GM12878 (cell line): ENCODE measurements around the gene RIT1. TPM values are rescaled to one million over a fixed set of nuclear protein-coding genes. Genes with fewer than 3 reads are reported as not detected.

Experiments
- ATAC-seq: fragments of 200-7000 bp; cut with Tn5 transposase; 3 replicates; pipeline ENCODE4 v1.9.1; 2020; ENCODE audit warnings: mild to moderate bottlenecking, moderate library complexity
- BruUV-seq: library from RNA; stranded (reverse); fragments of 400-500 nt; replicated peaks from 2 replicates; lab custom pipeline; 2021; lab: Mats Ljungman, UMichigan
- CTCF ChIA-PET: fragments of 300-600 bp; sonication (Branson Sonifier 250); formaldehyde crosslinking; extraction: SDS; loops from one replicate; lab custom pipeline; 2021; ENCODE audit warnings: inconsistent platforms; lab: Yijun Ruan, JAX
- POLR2A ChIA-PET: fragments of 350-600 bp; formaldehyde crosslinking; extraction: SDS; loops from one replicate; lab custom pipeline; 2021; ENCODE audit warnings: inconsistent platforms; lab: Charles Lee
- RAD21 ChIA-PET: fragments of 300-600 bp; sonication (Branson Sonifier 250); formaldehyde crosslinking; loops from one replicate; lab custom pipeline; 2023; ENCODE audit warnings: antibody characterized with exemption; ENCODE audit not compliant: unreplicated experiment; lab: Charles Lee
- SMC1A ChIA-PET: fragments of 300-600 bp; sonication (Branson Sonifier 250); formaldehyde crosslinking; loops from one replicate; lab custom pipeline; 2023; ENCODE audit not compliant: unreplicated experiment, uncharacterized antibody; lab: Charles Lee
- DNase-seq: peaks from one replicate; pipeline ENCODE4 v3.0.0-alpha.2; 2011; ENCODE audit warnings: low read depth, low spot score
- FAIRE-seq: peaks from 3 replicates; lab custom pipeline; 2011; peaks lifted over from hg19 to GRCh38; lab: Jason Lieb, UNC
- H2AFZ ChIP-seq: 2 replicates; pipeline ENCODE4 v1.6.0; 2011; ENCODE audit warnings: low read depth, low read length, control low read depth; ENCODE audit not compliant: control insufficient read depth
- H3K27ac ChIP-seq: 2 replicates; pipeline ENCODE4 v1.5.1; 2011; ENCODE audit warnings: control low read depth; ENCODE audit not compliant: control insufficient read depth, insufficient read depth
- H3K27me3 ChIP-seq, 2 experiments: replicated peaks in 1 of 2; 2 replicates each; pipeline versions ENCODE4 v1.6.0 to v1.6.1; 2011; ENCODE audit warnings: low read length in 1 of 2; ENCODE audit not compliant: control insufficient read depth in 2 of 2, insufficient read depth in 2 of 2
- H3K36me3 ChIP-seq, 2 experiments: 2 replicates each; pipeline ENCODE4 v1.5.1; 2011; ENCODE audit warnings: low read length in 1 of 2; ENCODE audit not compliant: control insufficient read depth in 2 of 2, insufficient read depth in 2 of 2
- H3K4me1 ChIP-seq: 2 replicates; pipeline ENCODE4 v1.6.1; 2011; ENCODE audit warnings: mild to moderate bottlenecking, low read length, moderate library complexity, mixed read lengths; ENCODE audit not compliant: control insufficient read depth, insufficient read depth
- H3K4me2 ChIP-seq: 2 replicates; pipeline ENCODE4 v1.6.0; 2011; ENCODE audit warnings: control low read depth; ENCODE audit not compliant: control insufficient read depth, insufficient read depth
- H3K4me3 ChIP-seq: fragments of 200-600 bp; sonication (generic); 2 replicates; pipeline ENCODE4 v1.5.1; 2016
- H3K79me2 ChIP-seq: 2 replicates; pipeline ENCODE4 v1.6.0; 2011; ENCODE audit warnings: low read length; ENCODE audit not compliant: control insufficient read depth, insufficient read depth
- H3K9ac ChIP-seq: 2 replicates; pipeline ENCODE4 v1.8.0; 2011; ENCODE audit warnings: low read length, control low read depth, mixed read lengths; ENCODE audit not compliant: control insufficient read depth, insufficient read depth
- H3K9me3 ChIP-seq: replicated peaks from 3 replicates; pipeline ENCODE4 v1.5.1; 2011; ENCODE audit warnings: mild to moderate bottlenecking, low read length; ENCODE audit not compliant: control insufficient read depth, insufficient read depth
- H4K20me1 ChIP-seq: 2 replicates; pipeline ENCODE4 v1.6.0; 2011; ENCODE audit not compliant: control insufficient read depth, insufficient read depth
- CHD4 ChIP-seq: fragments of 200-600 bp; sonication (generic); IDR thresholded peaks from 2 replicates; pipeline ENCODE4 v1.6.1; 2016; ENCODE audit warnings: mild to moderate bottlenecking
- E4F1 ChIP-seq: fragments of 450-650 bp; IDR thresholded peaks from 2 replicates; pipeline ENCODE4 v1.6.1; 2018; ENCODE audit warnings: borderline replicate concordance, mild to moderate bottlenecking; ENCODE audit not compliant: partially characterized antibody
- ETV6 ChIP-seq, 2 experiments: fragments of 450-650 bp in 1 of 2; IDR thresholded peaks in 1 of 2; conservative IDR thresholded peaks in 1 of 2; 2 replicates each; pipeline ENCODE4 v1.6.1; 2014; ENCODE audit warnings: antibody characterized with exemption in 1 of 2, borderline replicate concordance in 1 of 2, low read depth in 1 of 2, mild to moderate bottlenecking in 1 of 2, moderate library complexity in 1 of 2
- PBX3 ChIP-seq: IDR thresholded peaks from 2 replicates; pipeline ENCODE4 v1.6.1; 2011; ENCODE audit warnings: mild to moderate bottlenecking, low read depth, low read length, moderate library complexity; ENCODE audit not compliant: insufficient replicate concordance
- RAD51 ChIP-seq: fragments of 450-650 bp; IDR thresholded peaks from 2 replicates; pipeline ENCODE4 v1.6.1; 2016; ENCODE audit warnings: moderate library complexity, mild to moderate bottlenecking, inconsistent platforms
- STAT1 ChIP-seq: fragments of 450-650 bp; conservative IDR thresholded peaks from 2 replicates; pipeline ENCODE4 v1.6.1; 2014; ENCODE audit warnings: antibody characterized with exemption, mild to moderate bottlenecking
- TAF1 ChIP-seq: IDR thresholded peaks from 2 replicates; pipeline ENCODE4 v1.6.1; 2011; ENCODE audit warnings: mild to moderate bottlenecking, low read depth, low read length, borderline replicate concordance
- WGBS: methylation state at CpG from one replicate; pipeline ENCODE4 v1.1.6; 2016; ENCODE audit warnings: low lambda C conversion rate; ENCODE audit not compliant: insufficient replicate concordance, insufficient coverage; ENCODE audit errors: missing lambda C conversion rate; 5-methylcytosine and 5-hydroxymethylcytosine counted together
- in situ Hi-C: fragments of 300-500 bp; cut with MboI; formaldehyde crosslinking; loops from 9 replicates; pipeline ENCODE4 v1.14.3; 2018; ENCODE audit warnings: mixed read lengths
- intact Hi-C: fragments of 100-400 bp; cut with micrococcal nuclease; formaldehyde crosslinking; loops from one replicate; pipeline ENCODE4 v1.14.2; 2022; ENCODE audit not compliant: unreplicated experiment
- polyA plus RNA-seq, 11 experiments: library from polyadenylated mRNA; depleted of rRNA in 4 of 11; unstranded in 6 of 11; stranded (reverse) in 5 of 11; fragments of >200 nt; fragmentation: Nextera tagmentation in 4 of 11; fragmentation: Illumina TruSeq in 1 of 11; extraction: Ambion mirVana in 4 of 11; extraction: Trizol in 1 of 11; gene quantifications; 1 replicate in 1 of 11; 2 replicates in 10 of 11; pipeline versions ENCODE4 v1.2.1 to v1.2.3, GENCODE V29; 2011 to 2016; ENCODE audit warnings: inconsistent platforms in 2 of 11, missing spikeins in 2 of 11, low read depth in 1 of 11
- total RNA-seq, 4 experiments: library from RNA; depleted of rRNA in 3 of 4; stranded (reverse); fragments of >200 nt in 3 of 4; fragmentation: Illumina TruSeq in 1 of 4; extraction: Trizol in 1 of 4; gene quantifications; 2 replicates each; pipeline versions ENCODE4 v1.2.1 to v1.2.3, GENCODE V29; 2013 to 2021

The RIT1 gene
- total and polyA plus RNA-seq, 10 of the 15 experiments (the other 5 are each of a cell fraction or from before 2014, with no cell fraction given): 6.8 to 61.5 (median 13.7) TPM

DNA sequence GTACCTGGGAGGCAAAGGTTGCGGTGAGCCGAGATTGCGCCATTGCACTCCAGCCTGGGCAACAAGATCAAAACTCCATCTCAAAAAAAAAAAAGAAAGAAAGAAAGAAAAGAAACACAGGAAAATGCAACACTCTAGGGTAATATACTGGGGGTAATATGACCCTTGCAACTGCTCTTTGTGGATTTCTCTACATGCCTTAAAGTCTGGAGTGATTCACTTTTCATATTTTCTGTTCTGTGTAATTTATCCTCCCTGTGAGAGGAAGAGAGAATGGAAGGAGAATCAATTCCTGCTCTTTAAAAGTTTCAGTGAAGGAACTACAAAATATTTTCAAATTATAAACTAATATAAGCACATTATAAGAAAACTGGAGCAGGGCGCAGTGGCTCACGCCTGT lies 22.7 kb downstream of the RIT1 start:
- H3K27me3 ChIP-seq: no peaks in the 10 kb centered on the region
- H4K20me1 ChIP-seq: no peaks in the 10 kb centered on the region
- no peak overlapping the region for H3K27ac ChIP-seq
- H2AFZ ChIP-seq: no peak overlapping the region
- in situ Hi-C loops (no loop called here), intact Hi-C loops (no loop called here)
- H3K4me2 ChIP-seq: no peak overlapping the region
- ATAC-seq (no peak), DNase-seq (no peak), FAIRE-seq (no peak)
- ChIA-PET CTCF (no interaction called here), SMC1A (no interaction called here), POLR2A (no interaction called here), RAD21 (no interaction called here)
- H3K9me3 ChIP-seq: no peaks in the 10 kb centered on the region
- H3K4me3 ChIP-seq: no peak overlapping the region
- no peaks in the 10 kb centered on the region for H3K4me1 ChIP-seq
- 100% methylated on average over 5 of the region's 5 CpGs for WGBS
- no peak overlapping the region for H3K9ac ChIP-seq
- H3K79me2 ChIP-seq: no peaks in the 10 kb centered on the region
- no TSS peak for BruUV-seq
- TF ChIP-seq STAT1 (no peak), PBX3 (no peak), E4F1 (no peak), TAF1 (no peak), CHD4 (no peak), RAD51 (no peak), ETV6 (conservative IDR thresholded peaks at IDR 0.05 in 1 of 2, IDR thresholded peaks at IDR 0.05 in 1 of 2; ENCODE audit: borderline replicate concordance in 1 of 2, low read depth in 1 of 2) (no peak)
- no peaks in the 10 kb centered on the region; a peak in 1 of 4 replicates for H3K36me3 ChIP-seq
